NCI-H2171 (cell line): ENCODE measurements around the gene NHS.
"Not testable (repeated sequence)": the region's sequence is repeated elsewhere in the genome, so short reads cannot be mapped to it uniquely, and the experiment has no call there.

Experiments
- DNase-seq: peaks from one replicate; lab custom pipeline; 2025; lab: John Stamatoyannopoulos, UW

Gene NHS

DNA sequence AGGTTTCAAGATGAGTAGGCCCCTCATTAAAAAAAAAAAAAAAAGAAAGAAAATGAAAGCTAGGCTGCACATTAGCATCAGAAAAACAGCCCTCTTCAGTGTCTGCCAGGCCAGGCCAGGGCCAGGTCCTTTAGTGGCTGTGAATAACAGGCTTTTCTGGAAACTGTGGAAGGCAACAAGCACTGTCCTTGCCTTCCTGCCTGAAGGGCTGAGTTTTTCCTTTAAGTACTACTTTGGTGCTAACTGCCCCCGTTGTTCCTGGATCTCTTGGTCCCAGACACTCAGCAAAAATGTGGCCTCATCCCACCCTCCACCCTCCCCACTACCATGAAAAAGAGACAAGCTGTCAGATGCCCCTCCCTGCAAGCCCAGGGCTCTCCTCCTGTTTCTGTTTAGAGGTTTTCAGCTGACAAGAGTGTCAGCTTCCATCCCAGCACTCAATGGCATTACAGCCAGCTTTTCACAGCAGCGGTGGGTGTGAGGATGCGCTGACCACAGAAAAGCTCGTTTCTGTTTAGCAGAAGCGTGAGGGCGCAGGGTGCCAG is 174.2 kb downstream of the NHS start:
- no peak for DNase-seq

- no peak for DNase-seq
Observed at GRCh38 chrX:17550011-17550410, 175.0 kb downstream of the NHS start.

DNA sequence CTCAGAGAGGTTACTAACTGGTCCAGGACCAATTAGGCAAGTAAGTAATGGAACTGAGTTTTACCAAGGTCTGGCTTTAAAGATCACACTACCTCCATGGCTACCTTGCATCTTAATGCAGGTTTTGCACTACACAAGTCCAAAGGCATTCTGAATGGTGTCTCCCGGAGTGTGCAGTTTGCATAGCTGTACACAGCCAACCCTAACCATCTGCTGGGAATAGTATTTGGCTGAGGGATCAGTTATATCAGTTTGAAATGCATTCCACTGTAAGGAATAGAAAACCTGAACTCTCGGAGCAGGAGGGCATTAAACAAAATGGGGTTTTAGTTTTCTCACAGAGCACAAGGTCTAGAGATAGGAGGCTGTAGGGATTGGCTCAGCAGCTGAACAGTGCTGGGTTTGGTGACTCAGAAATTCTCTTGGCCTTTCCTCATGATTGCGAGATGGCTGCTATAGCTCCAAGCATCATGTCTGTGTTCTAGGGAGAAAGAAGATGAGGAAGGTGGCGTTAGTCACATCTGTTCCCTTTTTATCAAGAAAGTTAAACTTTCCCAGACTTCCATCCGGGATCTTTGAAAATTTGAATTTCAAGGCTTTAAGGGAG is 177.1 kb downstream of the NHS start:
- DNase-seq: no peak

DNA sequence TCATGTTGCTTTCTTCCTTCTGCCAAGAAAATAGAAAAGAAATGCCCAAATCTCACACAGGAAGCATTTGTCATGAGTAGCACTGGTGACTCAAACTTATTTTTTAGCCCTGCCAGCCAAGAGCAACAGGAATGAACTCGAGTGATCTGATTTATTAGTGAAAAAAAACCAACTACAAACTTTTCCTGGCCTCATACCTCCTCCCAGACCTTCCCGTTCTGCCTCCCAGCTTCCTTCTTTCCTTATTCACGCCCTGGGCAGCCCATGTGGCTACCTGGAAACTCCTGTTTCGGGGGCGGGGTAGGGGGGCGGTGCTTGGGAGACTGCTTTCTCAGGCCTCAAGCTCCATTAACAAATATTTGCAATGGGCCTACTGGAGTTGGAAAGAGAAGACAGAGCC is 178.5 kb downstream of the NHS start:
- DNase-seq: no peak

- DNase-seq: no peak
Observed at GRCh38 chrX:17553961-17554482, 179.0 kb downstream of the NHS start.

- no peak for DNase-seq
Observed at GRCh38 chrX:17554914-17555313, 179.9 kb downstream of the NHS start.

GRCh38 chrX:17555846-17556245 is 180.8 kb downstream of the NHS start:
- DNase-seq: no peak

DNA sequence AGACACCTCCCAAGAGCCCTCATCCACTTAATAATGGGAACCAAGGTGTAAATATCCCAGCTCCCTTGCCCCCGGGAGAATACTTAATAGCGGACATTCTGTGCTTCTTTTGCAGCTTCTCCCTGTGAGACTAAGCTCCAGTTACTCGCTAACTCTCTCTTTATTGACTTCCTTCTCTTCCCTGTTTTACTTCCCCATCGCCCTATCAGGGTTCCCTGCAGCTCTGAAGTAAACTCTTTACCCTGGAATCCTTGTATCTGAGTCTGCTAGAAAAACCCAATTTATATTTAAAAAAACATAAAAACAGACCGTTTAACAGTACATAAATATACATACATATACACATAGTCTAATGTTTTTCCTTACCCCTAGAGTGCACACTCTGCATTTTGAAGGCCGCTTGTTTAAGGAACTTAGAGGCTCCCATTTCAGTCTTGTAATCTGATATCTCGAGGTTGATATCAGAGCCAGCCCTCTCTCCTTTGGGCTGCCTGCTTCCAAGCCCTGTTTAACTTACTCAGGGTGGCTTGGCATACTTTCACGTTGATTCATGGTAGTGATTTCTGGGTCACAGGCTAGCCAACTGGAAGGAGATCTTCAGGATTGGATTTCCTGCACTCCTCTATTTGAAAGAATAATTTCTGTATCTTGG is 184.9 kb downstream of the NHS start:
- no peak for DNase-seq

- DNase-seq: no peak
Observed at GRCh38 chrX:17560385-17560784, 185.4 kb downstream of the NHS start.

DNA sequence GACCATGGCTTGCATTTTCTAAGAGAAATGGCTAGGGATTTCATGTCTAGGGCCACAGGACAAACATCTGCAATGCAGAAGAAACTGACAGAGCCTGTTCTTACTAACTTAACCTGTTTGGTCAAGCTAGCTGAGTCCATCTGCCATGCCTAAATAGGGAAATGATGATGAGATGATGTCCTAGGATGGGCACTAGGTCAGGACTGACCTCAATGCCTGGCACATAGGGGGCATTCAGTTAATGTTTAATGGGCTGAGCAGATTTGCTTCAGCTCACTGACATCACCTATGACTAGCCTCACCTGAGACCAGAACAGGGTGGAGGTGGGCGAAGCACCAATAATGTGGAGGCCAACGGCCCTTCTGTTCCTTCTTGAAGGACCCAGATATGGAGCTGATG is 188.1 kb downstream of the NHS start:
- DNase-seq: no peak

DNA sequence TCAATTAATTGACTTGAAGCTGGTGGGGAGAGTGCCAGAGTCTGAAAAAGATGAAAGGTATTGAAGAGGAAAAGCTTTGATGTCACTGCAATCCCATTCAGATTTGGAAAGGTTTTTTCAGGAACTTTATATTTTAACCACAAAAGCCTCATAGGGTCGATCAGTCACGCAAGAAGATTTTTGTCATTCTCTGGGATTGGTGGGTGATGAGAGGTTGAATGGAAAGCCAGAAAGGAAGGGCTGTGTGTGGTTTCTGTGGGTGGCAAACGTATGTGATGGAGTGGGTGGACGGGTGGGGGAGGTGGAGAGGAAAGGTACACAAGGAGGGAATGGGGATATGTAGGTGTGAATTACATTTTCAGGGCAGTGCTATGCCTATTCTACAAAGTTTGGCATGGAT is 188.5 kb downstream of the NHS start:
- no peak for DNase-seq

- DNase-seq: no peak
Observed at GRCh38 chrX:17564689-17565409, 189.8 kb downstream of the NHS start.

DNA sequence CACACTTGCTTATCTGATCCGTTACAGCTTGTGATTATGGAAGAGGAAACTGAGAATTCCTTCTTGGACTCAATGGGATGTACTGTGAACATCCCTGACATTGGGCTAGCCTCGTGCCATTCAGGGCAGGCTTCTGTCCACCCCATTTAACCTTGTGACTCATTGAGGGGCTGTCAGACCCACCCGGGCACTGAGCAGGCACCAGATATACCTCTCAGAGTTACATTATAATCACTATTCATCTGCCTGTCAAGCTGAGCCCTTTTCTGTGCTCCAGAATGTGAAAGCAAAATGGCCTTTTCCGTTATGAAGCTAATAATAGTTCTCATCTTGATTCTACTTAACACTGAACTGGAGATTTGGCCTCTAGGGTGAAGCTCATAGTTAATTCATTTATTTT is 191.7 kb downstream of the NHS start:
- no peak for DNase-seq

GRCh38 chrX:17567187-17567586 is 192.2 kb downstream of the NHS start:
- no peak for DNase-seq

DNA sequence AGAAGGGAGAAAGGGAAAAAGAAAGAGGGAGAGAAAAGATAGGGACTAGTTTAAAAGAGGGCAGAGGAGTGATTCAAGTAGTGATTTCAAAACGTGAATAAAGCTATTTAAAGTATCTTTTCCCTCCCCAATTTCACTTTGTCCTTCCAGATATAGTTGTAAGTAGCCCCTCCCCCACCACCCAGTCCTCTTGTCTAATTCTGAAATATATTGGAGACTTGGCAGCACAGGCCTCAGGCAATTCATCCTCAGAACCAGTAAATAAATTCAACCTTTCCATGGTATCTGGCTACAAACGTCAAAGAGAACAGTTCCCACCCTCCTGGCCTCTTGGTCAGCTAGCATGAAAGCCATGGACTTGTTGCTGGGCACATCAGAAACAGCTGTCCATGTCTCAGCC is 192.8 kb downstream of the NHS start:
- no peak for DNase-seq

DNA sequence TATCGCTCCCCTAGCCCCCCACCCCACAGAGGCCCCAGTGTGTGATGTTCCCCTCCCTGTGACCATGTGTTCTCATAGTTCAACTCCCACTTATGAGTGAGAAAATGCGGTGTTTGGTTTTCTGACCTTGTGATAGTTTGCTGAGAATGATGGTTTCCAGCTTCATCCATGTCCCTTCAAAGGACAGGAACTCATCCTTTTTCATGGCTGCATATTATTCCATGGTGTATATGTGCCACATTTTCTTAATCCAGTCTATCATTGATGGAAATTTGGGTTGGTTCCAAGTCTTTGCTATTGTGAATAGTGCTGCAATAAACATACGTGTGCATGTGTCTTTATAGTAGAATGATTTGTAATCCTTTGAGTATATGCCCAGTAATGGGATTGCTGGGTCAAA is 193.8 kb downstream of the NHS start:
- not testable (repeated sequence) for DNase-seq

DNA sequence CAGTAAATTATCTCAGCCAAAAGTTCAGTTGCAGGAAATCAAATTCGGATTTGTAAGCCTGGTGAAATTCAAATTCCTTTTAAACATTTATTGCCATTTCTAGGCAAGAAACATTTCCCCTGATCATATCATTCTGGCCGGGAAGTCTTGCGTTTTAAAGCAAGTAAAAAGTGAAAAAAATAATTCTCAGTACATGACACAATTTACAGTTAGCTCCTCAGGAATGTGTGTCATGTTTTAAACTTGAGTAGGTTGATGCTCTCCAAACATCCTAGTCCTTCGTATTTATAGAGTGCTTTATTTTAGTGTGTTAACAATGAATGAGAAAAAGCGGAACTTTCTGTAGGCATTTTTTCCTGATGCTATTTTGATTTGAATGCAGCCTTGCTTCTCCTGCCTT is 204.0 kb downstream of the NHS start:
- DNase-seq: no peak

DNA sequence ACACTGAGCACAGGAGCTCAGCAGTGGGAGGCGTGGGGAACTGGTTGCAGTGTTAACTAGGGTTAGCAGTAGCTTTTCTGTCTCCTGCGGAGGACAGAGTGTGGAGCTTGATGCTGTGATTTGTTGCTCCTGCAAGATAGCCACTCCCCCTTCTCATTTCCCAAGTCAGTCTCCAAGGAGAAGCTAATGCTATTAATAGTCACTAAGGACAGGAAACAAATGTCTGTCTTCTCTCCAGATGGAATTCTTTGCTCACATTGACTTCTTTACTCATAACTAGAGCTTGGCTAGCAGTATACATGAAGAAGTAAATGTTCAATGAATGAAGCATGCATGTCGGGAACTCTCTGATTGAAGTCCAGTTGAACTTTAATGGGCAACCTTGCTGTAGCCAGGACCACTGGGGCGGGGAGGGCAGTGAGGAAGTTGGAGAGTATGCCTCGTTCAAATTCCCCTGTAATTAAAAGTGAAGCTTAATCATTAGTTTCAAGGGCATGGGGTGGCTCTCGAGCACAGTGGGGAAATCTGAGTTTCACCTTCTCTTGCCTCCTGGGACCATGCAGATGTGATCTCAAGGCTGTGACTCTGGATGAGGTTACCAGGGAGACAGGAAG is 205.6 kb downstream of the NHS start:
- DNase-seq: no peak

DNA sequence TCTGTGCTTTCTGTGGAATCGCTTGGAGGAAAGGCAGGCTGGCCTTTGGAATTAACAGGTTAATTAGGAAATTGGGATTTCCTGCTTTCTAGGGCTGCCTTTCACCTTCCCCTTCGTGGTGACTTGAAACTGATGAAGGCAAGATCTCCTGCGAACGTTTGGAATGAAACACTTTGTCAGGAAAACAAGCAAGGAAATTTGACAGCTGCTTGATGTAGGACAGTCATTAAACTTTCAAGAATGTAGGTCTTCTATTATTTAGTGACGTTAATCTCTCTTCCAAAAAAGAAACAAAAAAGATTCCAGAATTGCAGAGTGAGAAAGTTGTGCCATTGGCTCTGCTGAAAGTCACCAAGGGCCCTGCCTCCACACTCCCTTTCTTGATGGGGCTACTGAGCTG is 206.6 kb downstream of the NHS start:
- DNase-seq: no peak

- no peak for DNase-seq
Observed at GRCh38 chrX:17584248-17584681, 209.3 kb downstream of the NHS start.

DNA sequence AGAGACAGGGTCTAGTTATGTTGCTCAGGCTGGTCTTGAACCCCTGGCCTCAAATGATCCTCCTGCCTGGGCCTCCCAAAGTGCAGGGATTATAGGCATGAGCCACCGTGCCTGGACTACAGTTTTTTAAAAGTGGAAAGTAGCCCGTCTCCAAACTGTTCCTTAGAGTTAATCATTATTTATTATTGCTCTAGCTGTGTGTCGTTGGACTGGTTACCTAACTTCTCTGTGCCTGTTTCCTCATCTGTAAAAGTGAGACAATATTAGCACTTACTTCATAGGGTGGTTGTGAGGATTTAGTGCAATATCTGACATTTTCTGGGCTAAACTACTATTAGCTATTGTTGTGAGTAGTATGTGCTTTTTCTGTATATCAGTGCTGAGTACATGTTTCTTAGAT is 210.0 kb downstream of the NHS start:
- DNase-seq: no peak

- no peak for DNase-seq
Observed at GRCh38 chrX:17587366-17587765, 212.4 kb downstream of the NHS start.

DNA sequence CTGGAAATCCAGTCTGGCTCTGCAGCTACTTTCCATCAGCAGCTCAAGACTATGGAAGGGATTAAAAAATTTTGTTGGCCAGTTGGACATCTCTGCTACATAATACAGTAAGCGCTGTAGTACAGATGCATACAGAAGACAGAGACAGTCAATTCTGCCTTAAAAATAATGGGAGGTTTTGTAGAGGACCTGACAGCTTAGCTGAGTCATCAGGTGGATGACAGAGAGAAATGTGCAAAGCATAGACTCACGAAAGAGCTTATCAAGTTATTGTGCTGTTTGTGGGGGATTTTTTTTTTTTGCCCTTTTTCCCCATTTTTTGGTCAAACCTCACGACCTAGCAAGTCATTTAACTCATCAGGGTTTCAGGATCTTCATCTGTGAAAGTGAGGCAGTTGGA is 213.3 kb downstream of the NHS start:
- DNase-seq: no peak
